MCF 10A (cell line): Measurements from ENCODE around the gene SCUBE1. TPM values are rescaled to one million over a fixed set of nuclear protein-coding genes. Genes with fewer than 3 reads are reported as not detected.

ENCODE experiments used
- BruUV-seq: library from RNA; stranded (reverse); fragments of 400-500 nt; replicated peaks from 2 replicates; lab custom pipeline; 2021; lab: Mats Ljungman, UMichigan
- CTCF ChIA-PET: fragments of 300-600 bp; sonication (Branson Sonifier 250); formaldehyde crosslinking; extraction: SDS; loops from one replicate; lab custom pipeline; 2021; ENCODE audit warnings: antibody characterized with exemption, inconsistent platforms; lab: Yijun Ruan, JAX
- POLR2A ChIA-PET: fragments of 300-600, 350-650 bp; sonication (Branson Sonifier 250); formaldehyde crosslinking; extraction: SDS; loops from one replicate; lab custom pipeline; 2020; ENCODE audit warnings: antibody characterized with exemption, inconsistent platforms; lab: Yijun Ruan, JAX
- DNase-seq: peaks from one replicate; pipeline ENCODE4 v3.0.0-alpha.2; 2018; ENCODE audit not compliant: unreplicated experiment
- H3K27ac Mint-ChIP-seq: one replicate; pipeline ENCODE4 v1.8.0; 2022; ENCODE audit warnings: mild to moderate bottlenecking, low read depth, mixed read lengths; ENCODE audit not compliant: unreplicated experiment
- H3K27me3 Mint-ChIP-seq: one replicate; pipeline ENCODE4 v1.8.0; 2022; ENCODE audit warnings: mixed read lengths; ENCODE audit not compliant: insufficient read depth, unreplicated experiment
- H3K36me3 Mint-ChIP-seq: one replicate; pipeline ENCODE4 v1.8.0; 2022; ENCODE audit warnings: mild to moderate bottlenecking, moderate library complexity, mixed read lengths; ENCODE audit not compliant: insufficient read depth, unreplicated experiment
- H3K4me1 Mint-ChIP-seq: one replicate; pipeline ENCODE4 v1.8.0; 2022; ENCODE audit warnings: mixed read lengths; ENCODE audit not compliant: insufficient read depth, unreplicated experiment
- H3K4me3 Mint-ChIP-seq: one replicate; pipeline ENCODE4 v1.8.0; 2022; ENCODE audit warnings: mild to moderate bottlenecking, moderate library complexity, mixed read lengths; ENCODE audit not compliant: unreplicated experiment
- H3K9me3 Mint-ChIP-seq: one replicate; pipeline ENCODE4 v1.8.0; 2022; ENCODE audit warnings: mixed read lengths; ENCODE audit not compliant: unreplicated experiment
- intact Hi-C: fragments of 100-400 bp; cut with micrococcal nuclease; formaldehyde crosslinking; loops from 2 replicates; pipeline ENCODE4 v1.14.1; 2022
- total RNA-seq: library from RNA; stranded (reverse); gene quantifications from 2 replicates; pipeline ENCODE4 v1.2.3, GENCODE V29; 2022
- TF ChIP-seq, protein P1 (sequence below): fragments of 200-600 bp; IDR thresholded peaks from one replicate; pipeline ENCODE4 v1.8.0; 2022; ENCODE audit warnings: antibody characterized with exemption, mild to moderate bottlenecking; ENCODE audit not compliant: unreplicated experiment

The SCUBE1 gene
- total RNA-seq, 1 experiment from 2014 or later: not detected

DNA sequence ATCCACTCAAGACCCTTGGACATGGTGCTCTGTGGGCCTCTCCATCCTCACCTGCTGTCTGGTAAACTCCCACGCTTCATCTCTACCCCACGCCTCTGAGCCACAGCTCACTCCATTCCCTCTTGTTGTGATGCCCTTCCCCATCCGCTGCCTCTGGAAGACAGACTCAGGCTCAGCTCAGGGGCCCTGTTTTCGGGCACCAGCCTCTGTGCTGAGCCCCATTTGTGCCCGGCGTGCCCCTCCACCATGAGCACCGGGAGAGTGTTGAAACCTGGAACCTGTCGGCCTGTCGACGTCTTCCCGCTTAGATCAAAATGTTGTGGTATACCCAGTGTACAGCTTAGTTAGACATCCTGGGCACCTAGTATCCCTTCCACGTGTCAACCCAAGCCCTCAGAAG is 6.5 kb upstream of the SCUBE1 start:
- Mint-ChIP-seq H3K4me1 (no peaks in the 10 kb centered on the region), H3K4me3 (no peak overlapping the region), H3K36me3 (no peaks in the 10 kb centered on the region), H3K9me3 (no peaks in the 10 kb centered on the region), H3K27me3 (peaks cover 53% of the 10 kb centered on the region), H3K27ac (no peak overlapping the region)
- no peak for DNase-seq
- TF ChIP-seq, protein P1, sequence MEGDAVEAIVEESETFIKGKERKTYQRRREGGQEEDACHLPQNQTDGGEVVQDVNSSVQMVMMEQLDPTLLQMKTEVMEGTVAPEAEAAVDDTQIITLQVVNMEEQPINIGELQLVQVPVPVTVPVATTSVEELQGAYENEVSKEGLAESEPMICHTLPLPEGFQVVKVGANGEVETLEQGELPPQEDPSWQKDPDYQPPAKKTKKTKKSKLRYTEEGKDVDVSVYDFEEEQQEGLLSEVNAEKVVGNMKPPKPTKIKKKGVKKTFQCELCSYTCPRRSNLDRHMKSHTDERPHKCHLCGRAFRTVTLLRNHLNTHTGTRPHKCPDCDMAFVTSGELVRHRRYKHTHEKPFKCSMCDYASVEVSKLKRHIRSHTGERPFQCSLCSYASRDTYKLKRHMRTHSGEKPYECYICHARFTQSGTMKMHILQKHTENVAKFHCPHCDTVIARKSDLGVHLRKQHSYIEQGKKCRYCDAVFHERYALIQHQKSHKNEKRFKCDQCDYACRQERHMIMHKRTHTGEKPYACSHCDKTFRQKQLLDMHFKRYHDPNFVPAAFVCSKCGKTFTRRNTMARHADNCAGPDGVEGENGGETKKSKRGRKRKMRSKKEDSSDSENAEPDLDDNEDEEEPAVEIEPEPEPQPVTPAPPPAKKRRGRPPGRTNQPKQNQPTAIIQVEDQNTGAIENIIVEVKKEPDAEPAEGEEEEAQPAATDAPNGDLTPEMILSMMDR: no peak
- CTCF ChIA-PET: interaction anchor here (0.6 to 1.5 kb wide), 6 partner anchors 17 to 732 kb away, joined by 3 to 9 read pairs (median 3); no protein-coding TSS in a partner anchor
- intact Hi-C loops: no loop called here
- POLR2A ChIA-PET: no interaction called here
- BruUV-seq: no TSS peak

DNA sequence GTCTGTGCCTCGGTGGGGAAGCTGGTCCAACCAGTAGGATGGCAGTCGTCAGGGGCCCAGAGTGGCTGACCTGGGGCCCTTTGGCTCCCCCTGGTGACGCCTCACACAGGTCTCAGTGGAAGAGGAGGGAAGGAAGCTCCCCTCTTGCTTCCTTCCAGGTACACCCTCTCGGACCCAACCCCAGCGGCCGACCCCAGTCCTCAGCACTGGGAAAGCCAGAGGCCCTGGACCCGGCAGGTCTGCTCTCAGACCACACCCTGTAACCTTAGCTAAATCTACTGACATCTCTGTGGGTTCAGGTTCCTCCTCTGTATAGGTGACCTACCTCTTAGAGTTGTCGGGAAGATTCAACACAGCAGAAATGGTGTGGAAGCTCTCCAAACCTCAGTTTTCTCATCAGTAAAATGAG is 3.4 kb upstream of the SCUBE1 start:
- H3K27me3 Mint-ChIP-seq: peaks cover 67% of the 10 kb centered on the region
- DNase-seq: peak; percentile 48
- TF ChIP-seq, protein P1: peak; percentile 70
- no peaks in the 10 kb centered on the region for H3K9me3 Mint-ChIP-seq
- no peaks in the 10 kb centered on the region for H3K4me1 Mint-ChIP-seq
- no peak overlapping the region for H3K4me3 Mint-ChIP-seq
- intact Hi-C loops: loop anchor here (1.0 kb wide), 2 partner anchors 72 to 115 kb away; no protein-coding TSS in a partner anchor
- POLR2A ChIA-PET: interaction anchor here (0.6 to 1.5 kb wide), 3 partner anchors 73 to 413 kb away, joined by 3 to 4 read pairs (median 3); no protein-coding TSS in a partner anchor
- no peaks in the 10 kb centered on the region for H3K36me3 Mint-ChIP-seq
- CTCF ChIA-PET: interaction anchor here (0.6 to 5.2 kb wide), 26 partner anchors 9 to 839 kb away, joined by 3 to 89 read pairs (median 5); no protein-coding TSS in a partner anchor
- no TSS peak for BruUV-seq
- H3K27ac Mint-ChIP-seq: no peak overlapping the region

DNA sequence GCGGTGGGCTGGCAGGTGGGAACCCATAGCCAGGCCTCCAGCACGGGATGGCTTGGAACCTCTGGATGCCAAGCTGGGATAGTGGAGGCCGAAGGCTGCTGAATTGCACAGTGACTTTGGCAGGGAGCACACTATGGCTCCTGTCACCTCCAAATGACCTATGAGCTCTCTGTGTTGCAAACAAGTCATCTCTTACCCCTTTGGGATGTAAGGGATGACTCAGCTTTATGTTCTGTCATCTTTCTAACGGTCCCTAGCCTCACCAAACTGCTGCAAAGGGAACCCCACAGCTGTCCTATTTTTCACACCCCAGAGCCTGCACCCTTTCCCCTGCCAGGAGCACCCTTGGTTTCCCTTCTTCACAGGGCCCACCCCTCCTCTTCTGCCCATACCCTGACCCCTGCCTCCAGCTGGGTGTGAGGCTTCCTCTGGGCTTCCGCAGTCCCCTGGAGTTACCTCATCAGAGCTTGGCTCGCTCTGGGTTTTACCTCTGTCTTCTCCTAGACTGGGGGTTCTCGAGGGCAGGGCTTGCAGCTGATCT is 2.7 kb upstream of the SCUBE1 start:
- H3K9me3 Mint-ChIP-seq: no peaks in the 10 kb centered on the region
- no peak overlapping the region for H3K27ac Mint-ChIP-seq
- no peak overlapping the region for H3K4me3 Mint-ChIP-seq
- TF ChIP-seq, protein P1: no peak
- H3K4me1 Mint-ChIP-seq: no peaks in the 10 kb centered on the region
- ChIA-PET CTCF (interaction anchor here (0.5 to 5.2 kb wide), 22 partner anchors 8 to 1728 kb away, joined by 3 to 89 read pairs (median 6); no protein-coding TSS in a partner anchor), POLR2A (interaction anchor here (1.5 kb wide), 1 partner anchor 72 kb away, joined by 4 read pairs; no protein-coding TSS in a partner anchor)
- peak; percentile 4 for DNase-seq
- H3K36me3 Mint-ChIP-seq: no peaks in the 10 kb centered on the region
- intact Hi-C loops: loop anchor here (1.0 kb wide), 2 partner anchors 72 to 115 kb away; no protein-coding TSS in a partner anchor
- peaks cover 71% of the 10 kb centered on the region for H3K27me3 Mint-ChIP-seq
- no TSS peak for BruUV-seq

DNA sequence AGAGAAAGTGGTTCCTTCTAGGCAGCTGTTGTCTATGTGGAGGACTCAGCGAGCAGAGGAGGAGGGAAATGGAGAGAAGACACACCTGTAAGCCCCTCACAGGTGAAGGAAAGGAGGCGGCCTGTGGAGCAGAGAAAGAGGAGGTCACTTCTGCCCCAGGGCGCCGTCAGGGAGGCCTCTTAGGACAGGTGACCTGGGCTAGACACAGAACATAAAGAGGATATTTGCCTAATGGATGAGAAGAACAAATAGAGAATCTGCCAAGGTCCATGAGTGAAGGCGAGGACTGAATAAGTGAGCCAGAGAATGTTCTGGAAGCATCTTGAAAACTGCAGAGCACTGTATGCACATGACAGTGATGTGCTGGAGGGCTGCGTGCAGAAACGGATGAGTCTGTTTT is 2.2 kb upstream of the SCUBE1 start:
- ChIA-PET POLR2A (no interaction called here), CTCF (interaction anchor here (1.0 to 5.2 kb wide), 11 partner anchors 8 to 115 kb away, joined by 3 to 89 read pairs (median 6); no protein-coding TSS in a partner anchor)
- DNase-seq: no peak
- H3K27me3 Mint-ChIP-seq: peaks cover 73% of the 10 kb centered on the region
- no peaks in the 10 kb centered on the region for H3K4me1 Mint-ChIP-seq
- no TSS peak for BruUV-seq
- no peak overlapping the region for H3K4me3 Mint-ChIP-seq
- intact Hi-C loops: no loop called here
- H3K27ac Mint-ChIP-seq: no peak overlapping the region
- no peaks in the 10 kb centered on the region for H3K9me3 Mint-ChIP-seq
- TF ChIP-seq, protein P1: no peak
- H3K36me3 Mint-ChIP-seq: no peaks in the 10 kb centered on the region
